Astrocyte of the spinal cord (primary cell): ENCODE results near the gene BAX.
"Not testable (repeated sequence)": the region's sequence is repeated elsewhere in the genome, so short reads cannot be mapped to it uniquely, and the experiment has no call there.

ENCODE experiments used
- DNase-seq: peaks from one replicate; pipeline ENCODE4 v3.0.0; 2011; ENCODE audit warnings: low read depth, low spot score
- H3K4me3 ChIP-seq: 2 replicates; pipeline ENCODE4 v1.5.1; 2011; ENCODE audit warnings: low read depth, mild to moderate bottlenecking, low read length, moderate library complexity
- in situ Hi-C: cut with HindIII; loops from 2 replicates; pipeline ENCODE4 v1.10.0; 2017; ENCODE audit warnings: low sequenced_read_pairs
- TF ChIP-seq, protein P1 (sequence below): IDR thresholded peaks from 2 replicates; pipeline ENCODE4 v1.5.1; 2012; ENCODE audit warnings: low read depth, mild to moderate bottlenecking, low read length, inconsistent platforms

BAX gene

DNA sequence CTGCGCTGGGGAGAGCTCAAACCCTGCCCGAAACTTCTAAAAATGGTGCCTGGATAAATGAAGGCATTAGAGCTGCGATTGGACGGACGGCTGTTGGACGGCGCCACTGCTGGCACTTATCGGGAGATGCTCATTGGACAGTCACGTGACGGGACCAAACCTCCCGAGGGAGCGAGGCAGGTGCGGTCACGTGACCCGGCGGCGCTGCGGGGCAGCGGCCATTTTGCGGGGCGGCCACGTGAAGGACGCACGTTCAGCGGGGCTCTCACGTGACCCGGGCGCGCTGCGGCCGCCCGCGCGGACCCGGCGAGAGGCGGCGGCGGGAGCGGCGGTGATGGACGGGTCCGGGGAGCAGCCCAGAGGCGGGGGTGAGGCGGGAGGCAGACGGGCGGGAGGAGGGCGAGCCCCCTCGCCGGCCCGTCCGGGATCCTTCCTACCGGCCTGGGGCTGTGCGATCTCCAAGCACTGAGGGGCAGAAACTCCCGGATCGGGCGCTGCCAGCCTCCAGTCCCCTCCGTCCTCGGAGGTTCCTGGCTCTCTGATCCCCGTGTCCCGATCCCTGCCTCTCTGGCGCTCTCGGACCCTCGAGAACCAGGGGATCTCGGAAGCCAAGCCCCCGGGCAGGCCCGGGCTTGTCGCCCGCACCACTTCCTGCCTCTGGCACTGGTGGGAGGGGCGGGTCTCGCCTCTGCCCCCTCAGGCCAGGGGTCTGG lies at the start of gene BAX:
Gene BAX (plus strand): TSS at position 281 of the 713 bp plus-strand sequence. CDS start 54 bp downstream, at position 335.
- DNase-seq: peak; percentile 97
- H3K4me3 ChIP-seq: peak within 1 kb of the TSS; percentile 99
- TF ChIP-seq, protein P1, sequence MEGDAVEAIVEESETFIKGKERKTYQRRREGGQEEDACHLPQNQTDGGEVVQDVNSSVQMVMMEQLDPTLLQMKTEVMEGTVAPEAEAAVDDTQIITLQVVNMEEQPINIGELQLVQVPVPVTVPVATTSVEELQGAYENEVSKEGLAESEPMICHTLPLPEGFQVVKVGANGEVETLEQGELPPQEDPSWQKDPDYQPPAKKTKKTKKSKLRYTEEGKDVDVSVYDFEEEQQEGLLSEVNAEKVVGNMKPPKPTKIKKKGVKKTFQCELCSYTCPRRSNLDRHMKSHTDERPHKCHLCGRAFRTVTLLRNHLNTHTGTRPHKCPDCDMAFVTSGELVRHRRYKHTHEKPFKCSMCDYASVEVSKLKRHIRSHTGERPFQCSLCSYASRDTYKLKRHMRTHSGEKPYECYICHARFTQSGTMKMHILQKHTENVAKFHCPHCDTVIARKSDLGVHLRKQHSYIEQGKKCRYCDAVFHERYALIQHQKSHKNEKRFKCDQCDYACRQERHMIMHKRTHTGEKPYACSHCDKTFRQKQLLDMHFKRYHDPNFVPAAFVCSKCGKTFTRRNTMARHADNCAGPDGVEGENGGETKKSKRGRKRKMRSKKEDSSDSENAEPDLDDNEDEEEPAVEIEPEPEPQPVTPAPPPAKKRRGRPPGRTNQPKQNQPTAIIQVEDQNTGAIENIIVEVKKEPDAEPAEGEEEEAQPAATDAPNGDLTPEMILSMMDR: no peak
- in situ Hi-C loops: no loop called here

DNA sequence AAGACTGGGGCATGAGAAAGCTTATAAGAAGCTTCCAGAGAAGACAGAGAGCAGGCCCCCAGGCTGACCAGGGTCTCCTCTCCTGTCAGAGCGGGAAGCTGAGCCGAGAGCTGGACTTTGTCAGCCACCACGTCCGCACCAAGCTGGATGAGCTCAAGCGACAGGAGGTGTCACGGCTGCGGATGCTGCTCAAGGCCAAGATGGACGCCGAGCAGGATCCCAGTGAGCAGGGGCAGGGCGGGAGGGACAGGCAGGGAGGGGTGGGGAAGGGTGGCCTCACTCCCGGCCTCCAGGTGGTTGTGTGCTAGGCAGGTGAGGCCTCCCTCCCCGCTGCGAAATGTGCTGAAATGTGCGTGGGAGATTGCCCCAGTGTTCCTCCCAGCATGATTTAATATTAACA lies 49.0 kb upstream of the BAX start:
- H3K4me3 ChIP-seq: no peak overlapping the region
- TF ChIP-seq, protein P1: no peak
- no peak for DNase-seq
- in situ Hi-C loops: no loop called here

GRCh38 chr19:48906324-48906723 lies 48.4 kb upstream of the BAX start:
- in situ Hi-C loops: no loop called here
- no peak for DNase-seq
- TF ChIP-seq, protein P1: no peak
- H3K4me3 ChIP-seq: no peak overlapping the region

DNA sequence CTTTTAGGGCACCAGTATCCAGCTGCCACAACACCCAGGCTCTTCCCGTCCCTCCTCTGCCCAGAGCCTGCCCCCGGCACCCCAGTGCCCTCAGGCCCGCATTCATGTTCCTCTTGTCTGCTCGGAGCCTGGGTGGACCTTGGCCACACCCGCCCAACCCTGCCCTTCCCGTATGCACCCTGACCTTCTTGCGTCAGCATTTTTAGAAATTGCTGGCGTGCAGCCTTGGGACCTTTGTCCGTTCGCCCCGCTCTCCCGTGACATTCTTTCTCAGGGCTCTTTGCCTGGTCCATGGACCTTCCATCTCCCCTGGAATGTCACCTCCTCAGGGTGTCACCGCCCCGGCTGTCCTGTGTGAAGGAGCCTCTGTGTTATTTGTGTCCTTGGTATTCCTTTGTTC lies 47.0 kb upstream of the BAX start:
- TF ChIP-seq, protein P1: no peak
- H3K4me3 ChIP-seq: no peak overlapping the region
- no peak for DNase-seq
- in situ Hi-C loops: no loop called here

DNA sequence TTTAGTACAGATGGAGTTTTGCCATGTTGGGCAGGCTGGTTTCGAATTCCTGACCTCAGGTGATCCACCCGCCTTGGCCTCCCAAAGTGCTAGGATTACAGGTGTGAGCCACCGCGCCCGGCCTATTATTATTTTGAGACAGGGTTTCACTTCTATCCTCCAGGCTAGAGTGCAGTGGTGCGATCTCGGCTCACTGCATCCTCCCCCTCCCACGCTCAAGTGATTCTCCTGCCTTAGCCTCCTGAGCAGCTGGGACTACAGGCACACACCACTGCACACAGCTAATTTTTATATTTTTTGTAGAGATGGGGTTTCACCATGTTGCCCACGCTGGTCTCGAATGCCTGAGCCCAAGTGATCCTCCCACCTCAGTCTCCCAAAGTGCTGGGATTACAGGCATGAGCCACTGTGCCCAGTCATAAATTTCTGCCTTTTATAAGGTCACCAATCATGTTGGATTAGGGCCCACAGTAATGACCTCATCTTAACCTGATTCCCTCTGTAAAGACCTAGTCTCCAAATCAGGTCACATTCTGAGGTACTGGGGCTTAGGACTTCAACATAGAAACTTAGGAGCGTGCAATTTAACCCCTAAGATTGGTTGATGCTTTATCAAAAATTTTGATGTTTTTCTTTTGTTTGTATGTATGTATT lies 45.1 kb upstream of the BAX start:
- H3K4me3 ChIP-seq, in situ Hi-C loops, DNase-seq: not testable (repeated sequence)

GRCh38 chr19:48910803-48911202 lies 43.9 kb upstream of the BAX start:
- TF ChIP-seq, protein P1: no peak
- in situ Hi-C loops: no loop called here
- H3K4me3 ChIP-seq: no peak overlapping the region
- DNase-seq: no peak
